ENCODE results near the gene C6orf47. TPM values are rescaled to one million over a fixed set of nuclear protein-coding genes. Genes with fewer than 3 reads are reported as not detected.

Gene C6orf47
- 14.6 and 15.6 TPM in 2 replicates for total RNA-seq (2021; fragmentation: NEBNext Ultra II Directional; extraction: Animal tissue kit (Norgen Biotek cat#: 25700))
- polyA plus RNA-seq (2011; rRNA removed) = 4.7 and 7.2 TPM in 2 replicates
- 9.1 TPM for polyA plus RNA-seq (2011; cell fraction: cytosol; rRNA removed)
- 7.5 TPM for polyA plus RNA-seq (2011; cell fraction: nucleus; rRNA removed)
- polyA plus RNA-seq (2012, experiment 1 of 2) = 11.6 to 14.9 TPM (median 13.3 TPM) in 4 replicates
- polyA plus RNA-seq (2012, experiment 2 of 2) = 6.6 TPM
- polyA plus RNA-seq (2013, experiment 1 of 2) = 8.5 TPM
- 8.5 TPM for polyA plus RNA-seq (2013, experiment 2 of 2)
- 6.3 and 7.1 TPM in 2 replicates for polyA minus RNA-seq (2011; rRNA and poly(A)+ RNA removed)
- 5.7 TPM for polyA minus RNA-seq (2011; cell fraction: cytosol; rRNA and poly(A)+ RNA removed)
- polyA minus RNA-seq (2011; cell fraction: nucleus; rRNA and poly(A)+ RNA removed) = 9.6 TPM
- long read RNA-seq, experiment 1, partial matches to known transcripts = 0 of 2 reads
- long read RNA-seq, experiment 1, other reads (novel, unspliced or antisense) = 0 of 2 reads
- long read RNA-seq, experiment 2, partial matches to known transcripts = 0 of 3 reads
- long read RNA-seq, experiment 2, other reads (novel, unspliced or antisense) = 0 of 3 reads

GRCh38 chr6:31660381-31661261, at the start of gene C6orf47:
C6orf47 (minus strand) TSS chr6:31660778; CDS start chr6:31659947, 831 bp downstream.
- Histone ChIP-seq H3K4ac (replicated peaks; ENCODE audit: insufficient read length, low read depth, low read length) (peak within 1 kb of the TSS; percentile 83), H3K79me2 (ENCODE audit: control insufficient read depth in 1 of 2, insufficient read depth in 2 of 2, low read length in 2 of 2) (peaks cover 0 to 39% of the 10 kb centered on the region in 2 experiments; a peak in 3 of 4 replicates), H3K27ac (ENCODE audit: low read depth, low read length) (peak within 1 kb of the TSS; percentile 63), H2AFZ (ENCODE audit: low read length) (peak within 1 kb of the TSS; percentile 84; the same call in 1 of the 2 replicates), H3K79me1 (ENCODE audit: low read depth, low read length) (peaks cover 7% of the 10 kb centered on the region; the same call in 1 of the 2 replicates), H2BK20ac (ENCODE audit: low read length) (no peak within 1 kb of the TSS), H3K4me3 (ENCODE audit: extremely low read depth in 1 of 4, insufficient read depth in 2 of 4, low read depth in 3 of 4, low read length in 4 of 4) (peak within 1 kb of the TSS; percentile 85 to 94 (median 88)), H3K23me2 (ENCODE audit: low read depth, low read length) (peaks cover 8% of the 10 kb centered on the region), H4K5ac (ENCODE audit: insufficient read length, low read depth, low read length) (peak within 1 kb of the TSS; percentile 73), H3K9me3 (ENCODE audit: insufficient read depth in 2 of 2, low read depth in 1 of 2, low read length in 1 of 2) (no peaks in the 10 kb centered on the region), H3K4me1 (replicated peaks in 1 of 4; ENCODE audit: control insufficient read depth in 3 of 4, insufficient read depth in 4 of 4, low read length in 3 of 4) (peaks cover 0 to 15% (median 4%) of the 10 kb centered on the region in 4 experiments; a peak in 5 of 7 replicates), H3K23ac (ENCODE audit: insufficient read length) (no peak within 1 kb of the TSS), H4K91ac (replicated peaks; ENCODE audit: insufficient read length, low read length) (peak within 1 kb of the TSS; percentile 76), H2BK12ac (ENCODE audit: low read depth, low read length) (no peak within 1 kb of the TSS), H2BK5ac (ENCODE audit: low read depth, low read length) (0 out of 2 replicates have a peak within 1 kb of the TSS, but pooled peaks have one; percentile 1), H3K27me3 (replicated peaks in 1 of 4; ENCODE audit: control insufficient read depth in 3 of 4, extremely low read depth in 1 of 4, insufficient read depth in 3 of 4, low read length in 3 of 4) (no peaks in the 10 kb centered on the region), H3K18ac (ENCODE audit: extremely low read depth, low read length) (peak within 1 kb of the TSS; percentile 42; the same call in 1 of the 2 replicates), H3K4me2 (ENCODE audit: insufficient read depth in 1 of 2, low read depth in 2 of 2, low read length in 2 of 2) (peak within 1 kb of the TSS; percentile 94 to 95), H3K56ac (replicated peaks; ENCODE audit: insufficient read length, low read depth, low read length) (peak within 1 kb of the TSS; percentile 77), H2AK5ac (ENCODE audit: low read depth, low read length) (no peak within 1 kb of the TSS), H4K8ac (ENCODE audit: extremely low read depth, insufficient read depth, low read length) (peak within 1 kb of the TSS; percentile 94), H2BK15ac (ENCODE audit: low read length) (peak within 1 kb of the TSS; percentile 8; the same call in 1 of the 2 replicates), H3K36me3 (ENCODE audit: control insufficient read depth in 2 of 4, insufficient read depth in 4 of 4, low read length in 3 of 4) (peaks cover 4 to 19% (median 9%) of the 10 kb centered on the region in 4 experiments; a peak in 6 of 8 replicates), H3K9ac (replicated peaks in 1 of 4; ENCODE audit: extremely low read depth in 1 of 4, low read depth in 3 of 4, low read length in 3 of 4) (peak within 1 kb of the TSS; percentile 75 to 93 (median 82)), H2BK120ac (replicated peaks; ENCODE audit: low read depth, low read length) (no peak within 1 kb of the TSS), H4K20me1 (replicated peaks in 1 of 2; ENCODE audit: control insufficient read depth in 1 of 2, insufficient read depth in 2 of 2, low read length in 2 of 2) (peaks cover 0 to 3% of the 10 kb centered on the region in 2 experiments), H3K14ac (ENCODE audit: insufficient read length) (peak within 1 kb of the TSS; percentile 71)
- 4% methylated on average over 50 of the region's 52 CpGs; no CpG with 5 or more reads in 1 of the 2 experiments for WGBS, 2 experiments (ENCODE audit: extremely low coverage in 1 of 2, insufficient coverage in 1 of 2, insufficient read length in 1 of 2, insufficient replicate concordance in 2 of 2, low coverage in 1 of 2, low lambda C conversion rate in 2 of 2, missing lambda C conversion rate in 1 of 2)
- FAIRE-seq (no peak), DNase-seq (ENCODE audit: low read depth in 1 of 2, low spot score in 2 of 2) (peak; percentile 59 to 90)
- ChIA-PET POLR2A (ENCODE audit: partially characterized antibody) (interaction anchor here (0.6 to 25.5 kb wide), 29 partner anchors 7 to 203 kb away, joined by 3 to 883 read pairs (median 5); partner anchors contain the start of genes AIF1, APOM, ATP6V1G2 and BAG6), CTCF (ENCODE audit: partially characterized antibody) (interaction anchor here (0.6 to 1.6 kb wide), 16 partner anchors 8 to 227 kb away, joined by 3 to 6 read pairs (median 3); partner anchors contain the start of genes ATP6V1G2, BAG6 and LY6G5B)
- peak; percentile 26 for TF ChIP-seq ASH2L (IDR thresholded peaks at IDR 0.05; ENCODE audit: low read length)
- TF ChIP-seq POLR2A (IDR thresholded peaks at IDR 0.05; ENCODE audit: control extremely low read depth in 1 of 2, low read depth in 2 of 2, low read length in 2 of 2) = peak in 1 of 2 experiments; percentile 83; a peak in 2 of 3 replicates
- TF ChIP-seq TAF1 (IDR thresholded peaks at IDR 0.05; ENCODE audit: low read depth, low read length) = peak; percentile 79
- no peak for TF ChIP-seq ATF3 (IDR thresholded peaks at IDR 0.05; ENCODE audit: insufficient read depth, low read depth, low read length)
- TF ChIP-seq YY1 (IDR thresholded peaks at IDR 0.05; ENCODE audit: low read depth, low read length) = peak; percentile 54; the same call in 1 of the 2 replicates
- no peak for TF ChIP-seq RXRA (IDR thresholded peaks at IDR 0.05; ENCODE audit: insufficient read depth, low read depth, low read length)
- 0 out of 2 replicates have a peak, but pooled peaks have one; percentile 23 for TF ChIP-seq MAX (IDR thresholded peaks at IDR 0.05)
